Fibroblast of skin of back (primary cell): Measurements from ENCODE around the gene PDGFB. TPM values are rescaled to one million over a fixed set of nuclear protein-coding genes. Genes with fewer than 3 reads are reported as not detected.

Experiments
- DNase-seq: peaks from one replicate; pipeline ENCODE4 v3.0.0-alpha.2; 2013
- polyA plus RNA-seq, 2 experiments: library from polyadenylated mRNA; unstranded; fragments of 120-200 nt; gene quantifications; one replicate each; pipeline ENCODE4 v1.2.1, GENCODE V29; 2013; ENCODE audit not compliant: insufficient read length in 2 of 2

Gene PDGFB
- polyA plus RNA-seq (2013, experiment 1 of 2; ENCODE audit: insufficient read length) = 1.2 TPM
- polyA plus RNA-seq (2013, experiment 2 of 2; ENCODE audit: insufficient read length) = 2.4 TPM

DNA sequence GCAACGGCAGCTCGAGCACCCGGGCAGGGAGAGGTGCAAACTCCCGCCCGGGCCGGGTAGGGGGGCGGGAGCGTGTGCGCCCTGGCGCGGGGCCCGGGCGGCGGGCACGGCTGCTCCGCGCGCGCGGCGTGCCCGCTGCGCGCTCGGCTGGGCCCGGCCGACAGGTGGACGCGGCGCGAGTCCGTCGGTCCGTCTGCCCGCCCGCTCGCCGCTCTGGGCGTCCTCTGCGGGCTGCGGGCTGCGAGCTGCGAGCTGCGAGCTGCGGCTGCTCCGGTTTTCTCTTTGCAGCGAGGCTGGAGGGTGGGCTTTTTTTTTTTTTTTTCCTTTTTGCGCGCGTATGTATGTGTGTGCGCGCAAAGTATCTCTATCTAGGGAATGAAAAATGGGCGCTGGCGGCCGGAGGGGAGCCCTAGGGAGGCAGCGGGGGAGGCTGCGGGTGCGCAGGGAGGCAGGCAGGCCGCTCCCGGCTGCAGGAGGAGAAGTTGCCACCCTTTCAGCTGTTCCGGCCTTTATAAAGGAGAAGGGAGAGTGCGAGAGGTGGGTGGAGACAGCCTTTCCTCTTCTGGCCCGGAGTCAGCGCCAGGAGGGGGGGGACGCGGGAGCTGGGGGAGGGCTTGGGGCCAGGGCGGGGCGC, at the start of gene PDGFB:
Gene PDGFB (minus strand): TSS at position 487 of the 634 bp plus-strand sequence. CDS start 1,019 bp downstream, outside the sequence.
- no peak for DNase-seq

DNA sequence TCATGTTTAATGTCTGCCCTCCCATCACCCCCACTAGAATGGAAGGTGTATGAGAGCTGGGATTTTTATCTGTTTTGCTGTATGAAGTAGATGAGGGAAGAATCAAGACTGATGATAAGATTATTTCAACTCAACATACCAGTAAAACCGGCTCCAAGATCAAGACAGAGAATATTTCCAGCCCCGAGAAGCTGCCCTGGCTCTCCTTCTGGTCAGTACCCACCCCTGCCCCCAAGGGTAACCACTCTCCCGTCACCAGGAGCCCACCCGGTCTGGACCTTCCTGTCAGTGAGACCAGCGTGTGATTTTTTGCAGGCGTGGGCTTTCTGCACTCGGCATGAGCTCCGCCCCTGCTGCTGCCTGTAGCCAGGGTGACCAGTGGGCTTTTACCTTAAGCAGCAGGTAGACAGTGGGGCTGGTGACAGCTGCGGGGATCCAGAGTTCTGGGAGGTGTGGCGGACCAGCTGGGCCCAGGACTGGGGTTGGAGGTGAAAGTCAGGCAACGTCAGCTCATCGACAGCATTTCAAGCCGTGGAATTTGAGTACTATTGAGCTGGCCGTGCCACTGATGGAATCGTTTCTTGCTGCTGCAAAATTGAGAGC, 49.1 kb upstream of the PDGFB start:
- DNase-seq = no peak

DNA sequence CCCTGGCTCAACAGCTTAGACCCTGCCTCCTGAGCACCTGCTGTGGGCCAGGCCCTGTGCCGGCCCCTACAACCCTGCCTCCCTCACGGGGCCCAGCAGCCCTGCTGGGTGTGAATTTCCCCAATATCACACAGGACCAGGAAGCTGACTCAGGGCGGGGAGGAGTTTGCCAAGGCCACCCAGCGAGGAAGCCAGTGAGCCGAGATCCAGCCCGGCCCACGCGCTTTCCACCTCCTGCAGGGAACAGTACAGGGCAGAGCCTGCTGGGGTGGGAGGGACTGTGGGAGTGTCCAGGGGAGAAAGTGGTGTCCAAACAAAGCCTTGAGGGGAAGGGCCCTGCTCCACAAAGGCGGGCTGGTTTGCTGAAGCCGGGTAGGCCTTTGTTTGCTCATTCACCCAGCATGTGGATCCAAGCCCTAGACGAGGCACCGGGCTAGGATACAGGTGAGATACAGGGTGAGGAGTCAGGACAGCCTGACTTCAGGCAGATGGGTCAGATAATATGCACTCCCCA, 47.8 kb upstream of the PDGFB start:
- peak; percentile 98 for DNase-seq

DNA sequence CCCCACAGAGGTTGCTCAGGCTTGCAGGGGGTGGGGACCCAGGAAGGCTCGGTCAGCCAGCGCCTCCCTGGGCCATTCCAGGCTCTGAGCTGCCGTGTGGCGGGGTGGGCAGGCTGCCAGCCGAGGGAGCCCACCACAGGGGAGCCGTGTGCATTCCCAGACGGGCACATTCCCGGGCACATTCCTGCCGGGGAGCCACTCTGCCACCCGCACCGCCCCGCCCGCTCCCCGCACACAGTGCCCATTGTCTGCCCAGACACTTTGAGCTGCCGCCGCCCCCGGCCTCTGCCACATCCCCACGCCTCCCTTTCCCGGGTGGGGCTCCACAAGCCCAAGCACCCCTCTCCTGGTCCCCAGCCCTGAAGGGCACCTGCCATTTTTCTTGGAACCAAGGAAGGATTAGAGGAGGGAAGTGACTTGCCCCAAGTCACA, 47.3 kb upstream of the PDGFB start:
- DNase-seq = peak; percentile 62

DNA sequence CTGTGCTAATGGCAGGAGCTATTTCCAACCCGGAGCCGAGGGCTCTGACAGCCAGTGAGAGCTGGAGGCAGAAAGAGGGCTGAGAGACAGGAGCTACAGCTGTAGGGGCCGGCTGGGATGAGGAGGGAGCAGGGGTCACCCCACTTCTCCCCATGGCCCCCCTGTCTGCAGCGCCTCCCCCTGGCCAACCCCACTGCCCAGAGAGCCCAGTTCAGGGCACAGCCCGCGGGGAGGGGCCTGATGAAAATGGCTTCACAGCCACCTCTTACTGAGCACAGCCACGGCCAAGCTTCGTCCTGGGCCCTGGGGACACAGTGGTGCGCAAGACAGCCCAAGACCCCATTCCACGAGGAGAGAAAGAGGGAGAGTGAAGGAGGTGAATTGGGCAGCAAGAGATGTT, 46.7 kb upstream of the PDGFB start:
- DNase-seq = no peak

DNA sequence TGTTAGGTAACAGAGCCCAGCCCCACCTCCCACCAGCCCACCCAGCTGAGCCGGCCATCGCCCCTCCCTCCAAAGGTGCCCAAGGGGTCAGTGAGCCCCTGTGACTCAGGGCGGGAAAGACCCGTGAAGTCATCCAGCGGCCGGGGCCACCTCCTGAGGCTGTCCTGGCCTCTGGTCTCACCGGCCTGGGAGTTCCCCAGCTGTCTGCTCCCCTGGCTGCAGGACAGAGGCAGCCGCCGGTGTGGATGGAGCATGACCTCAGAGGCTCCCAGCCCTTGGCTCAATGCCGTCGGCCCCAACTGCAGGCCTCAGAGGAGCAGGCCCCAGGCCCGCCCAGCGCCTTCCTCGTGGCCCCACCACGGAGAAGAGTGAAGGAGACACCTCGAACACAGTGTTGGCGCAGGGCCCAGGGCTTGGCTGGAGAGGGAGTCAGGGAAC, 46.0 kb upstream of the PDGFB start:
- DNase-seq = no peak

DNA sequence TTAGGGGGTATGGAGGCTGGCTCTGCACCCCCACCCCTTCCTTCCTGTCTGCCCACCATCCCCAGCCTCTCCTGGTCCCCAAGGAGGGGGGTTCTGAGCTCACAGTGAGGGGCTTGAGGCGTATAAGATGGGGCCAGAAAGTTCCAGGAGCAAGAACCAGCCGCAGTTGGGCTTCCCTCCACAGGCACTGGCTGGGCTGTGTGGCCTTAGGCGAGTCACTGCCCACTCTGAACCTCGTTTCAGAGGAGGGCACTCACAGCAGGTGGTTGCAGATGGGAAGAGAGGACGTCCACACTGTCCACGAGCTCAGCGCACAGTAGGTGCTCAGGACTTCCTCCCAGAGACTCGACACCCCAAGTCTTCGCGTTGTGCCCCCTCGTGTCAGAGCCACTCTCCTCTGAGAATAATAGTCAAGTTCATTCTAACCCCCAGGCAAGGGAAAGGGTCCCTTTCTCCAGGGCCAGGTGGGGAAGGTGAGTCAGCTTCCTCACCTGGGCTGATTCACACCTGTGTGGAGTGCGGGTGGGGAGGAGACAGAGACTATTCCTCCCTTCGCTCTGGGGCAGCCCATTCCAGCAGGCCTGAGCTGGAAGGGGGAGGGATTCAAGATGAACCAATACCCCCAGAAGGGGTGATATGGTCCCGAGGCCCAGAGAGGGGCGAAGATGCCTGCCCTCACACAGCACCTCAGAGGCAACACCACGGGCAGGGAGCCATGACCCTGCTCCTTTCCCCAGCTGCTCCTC, 45.4 kb upstream of the PDGFB start:
- DNase-seq = no peak

DNA sequence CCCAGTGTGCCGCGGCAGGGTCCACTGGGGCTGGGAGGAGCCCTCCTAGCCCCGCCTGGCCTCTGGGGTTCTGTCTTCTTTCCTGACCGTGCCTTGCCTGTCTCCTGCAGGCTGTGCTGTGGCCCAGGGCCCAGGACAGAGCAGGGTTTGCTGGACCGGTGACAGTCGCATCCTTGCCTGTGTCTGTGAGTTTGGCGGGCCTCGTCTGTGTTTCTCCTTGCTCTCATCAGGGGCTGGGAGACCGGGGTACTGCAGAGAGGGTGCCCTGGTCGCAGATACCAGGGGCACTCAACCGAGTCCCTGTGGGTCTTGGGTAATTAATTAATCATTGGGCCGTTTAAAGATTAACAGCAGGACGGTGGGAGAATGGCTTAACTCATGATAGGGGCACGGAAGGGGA, 44.8 kb upstream of the PDGFB start:
- DNase-seq = no peak

DNA sequence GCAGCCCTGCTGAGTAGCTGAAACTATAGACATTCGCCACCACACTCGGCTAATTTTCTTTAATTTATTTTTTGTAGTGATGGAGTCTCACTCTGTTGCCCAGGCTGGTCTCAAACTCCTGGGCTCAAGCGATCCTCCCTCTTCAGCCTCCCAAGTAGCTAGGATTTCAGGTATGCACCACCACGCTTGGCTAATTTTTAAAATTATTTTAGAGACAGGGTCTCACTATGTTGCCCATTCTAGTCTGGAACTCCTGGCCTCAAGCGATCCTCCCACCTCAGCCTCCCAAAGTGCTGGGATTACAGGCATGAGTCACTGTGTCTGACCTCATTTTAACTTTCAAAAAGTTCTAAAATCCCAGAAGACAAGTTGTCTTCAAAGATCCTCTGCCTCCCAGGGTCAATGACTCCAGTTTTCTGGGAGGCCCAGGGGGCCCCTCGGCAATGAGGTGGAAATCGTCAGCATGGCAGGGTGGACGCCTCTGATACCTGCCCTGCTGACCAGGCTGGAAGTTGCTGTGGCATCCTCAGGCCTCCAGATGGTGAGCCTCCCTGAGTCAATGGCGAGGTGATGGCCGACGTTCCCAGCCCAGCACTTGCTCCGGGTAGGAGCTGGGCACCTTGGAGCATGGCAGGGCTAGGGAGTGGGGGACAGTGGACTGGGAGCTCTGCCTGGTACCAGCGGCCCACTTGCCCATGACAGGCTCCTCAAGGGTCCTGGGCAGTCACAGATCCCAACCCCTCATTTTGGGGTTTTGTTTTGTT, 43.5 kb upstream of the PDGFB start:
- no peak for DNase-seq

DNA sequence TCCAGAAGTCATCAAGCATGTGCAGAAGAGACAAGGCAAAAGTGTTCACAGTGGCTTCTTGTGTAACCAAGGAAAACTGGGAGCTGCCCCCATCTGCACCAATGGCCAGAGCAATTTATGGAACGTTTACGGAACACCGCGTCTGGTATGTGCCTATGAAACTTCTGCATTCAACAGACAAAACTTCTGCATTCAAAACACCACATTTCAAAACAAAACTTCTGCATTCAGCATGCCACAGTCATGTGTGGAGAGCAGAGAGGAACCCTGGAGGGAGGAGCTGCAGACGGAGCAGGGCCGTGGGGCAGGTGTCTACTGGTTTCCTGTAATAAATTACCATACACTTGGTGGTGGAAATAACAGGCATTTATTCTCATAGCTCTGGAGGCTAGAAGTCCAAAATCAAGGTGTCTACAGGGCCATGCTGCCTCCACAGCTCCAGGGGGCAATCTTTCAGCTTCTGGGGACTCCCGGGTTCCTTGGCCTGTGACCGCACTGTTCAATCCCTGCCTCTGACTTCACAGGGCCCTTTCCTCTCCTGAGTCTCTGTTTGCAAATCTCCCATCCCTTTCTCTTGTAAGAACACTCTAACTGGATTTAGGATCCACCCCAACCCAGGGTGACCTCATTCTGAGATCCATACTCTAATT, 42.4 kb upstream of the PDGFB start:
- DNase-seq = no peak

DNA sequence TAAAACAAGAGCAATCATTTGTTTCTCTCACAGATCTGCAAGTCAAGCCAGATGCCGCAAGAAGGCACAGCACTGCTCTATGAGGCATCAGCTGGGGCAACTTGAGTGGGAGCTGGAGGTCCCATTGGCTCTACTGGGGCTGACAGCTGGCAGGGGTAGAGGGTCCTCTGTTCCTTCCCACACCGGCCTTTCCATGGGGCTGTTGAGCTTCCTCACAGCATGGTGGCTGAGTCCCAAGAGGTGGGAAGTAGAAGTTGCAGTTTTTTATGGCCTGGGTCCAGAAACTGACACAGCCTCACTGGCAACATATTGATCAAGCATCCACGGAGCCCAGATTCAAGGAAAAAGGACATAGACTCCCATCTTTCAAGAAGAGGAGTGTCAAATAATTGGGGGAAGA, 40.2 kb upstream of the PDGFB start:
- no peak for DNase-seq

DNA sequence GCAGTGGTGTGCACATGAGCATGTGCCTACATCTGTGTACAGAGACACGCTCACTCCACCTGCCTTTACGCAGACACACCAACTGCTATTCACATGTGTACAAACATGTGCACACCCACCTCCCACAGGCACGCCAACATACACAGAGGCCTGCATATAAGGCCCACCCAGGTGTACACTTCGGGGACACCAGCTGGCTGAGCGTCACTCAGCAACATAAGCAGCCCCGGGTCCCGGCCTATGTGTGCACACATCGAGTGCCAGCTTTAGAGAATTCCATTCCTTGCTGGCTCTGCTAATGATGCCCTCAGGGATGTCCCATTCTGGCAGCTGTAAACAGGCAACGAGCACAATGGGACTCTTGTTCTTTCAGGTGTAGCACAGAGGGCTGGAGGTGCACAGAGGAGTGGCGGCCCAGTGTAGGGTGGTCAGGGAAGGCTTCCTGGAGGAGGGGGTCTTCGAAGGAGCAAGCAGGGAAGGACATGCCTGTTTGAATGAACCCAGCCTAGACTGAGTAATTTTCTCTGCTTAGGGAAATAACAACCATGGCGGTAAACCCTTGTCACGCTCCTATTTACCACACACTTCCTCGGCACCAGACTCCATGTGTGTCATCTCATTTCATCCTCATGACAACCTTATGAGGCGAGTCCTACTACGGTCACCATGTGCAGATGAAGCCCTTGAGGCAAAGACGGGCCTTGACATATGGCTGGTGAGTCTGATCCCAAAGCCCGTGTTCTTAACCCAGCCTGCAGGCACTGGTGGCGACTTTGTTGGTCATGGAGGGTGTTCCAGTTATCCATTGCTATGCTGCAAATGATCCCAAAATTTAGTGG, 39.6 kb upstream of the PDGFB start:
- DNase-seq = no peak

DNA sequence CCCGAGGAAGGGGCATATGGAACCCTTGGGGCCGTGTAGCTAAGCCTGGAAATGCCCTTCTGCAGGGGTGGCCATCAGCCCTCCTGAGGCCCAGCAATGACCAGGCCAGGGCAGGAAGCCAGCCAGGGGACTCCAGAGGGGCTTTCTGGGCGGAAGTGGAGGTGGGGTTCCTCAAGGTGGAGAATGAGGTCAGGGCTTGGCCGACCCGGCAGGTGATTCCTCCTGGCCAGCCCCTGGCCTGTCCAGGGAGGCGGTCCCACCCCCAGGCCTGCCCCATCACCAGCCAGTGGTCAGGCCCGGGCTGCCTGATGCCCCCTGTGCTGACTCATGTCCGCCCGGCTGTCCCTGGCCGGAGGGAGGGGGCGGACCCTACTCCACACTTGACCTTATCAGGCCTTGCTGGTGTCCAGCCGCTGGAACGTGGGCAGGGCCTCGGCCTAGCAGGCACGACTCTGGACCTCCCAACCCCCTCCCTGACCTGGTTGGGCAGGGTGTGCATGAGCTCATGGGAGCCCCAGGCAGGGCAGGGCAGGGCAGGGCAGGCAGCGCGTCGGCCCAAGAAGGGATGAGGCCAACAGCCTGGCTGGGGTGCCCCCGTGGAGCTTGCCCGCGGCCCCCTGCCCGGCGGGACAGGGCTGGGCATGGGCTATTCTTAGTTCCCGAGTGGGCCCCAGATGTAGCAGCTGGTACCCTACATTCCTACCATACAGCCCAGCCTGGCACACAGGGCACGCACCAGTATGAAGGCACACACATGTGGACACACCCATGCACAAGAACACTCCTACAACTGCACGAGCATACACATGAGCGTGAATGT, 38.8 kb upstream of the PDGFB start:
- DNase-seq = no peak

DNA sequence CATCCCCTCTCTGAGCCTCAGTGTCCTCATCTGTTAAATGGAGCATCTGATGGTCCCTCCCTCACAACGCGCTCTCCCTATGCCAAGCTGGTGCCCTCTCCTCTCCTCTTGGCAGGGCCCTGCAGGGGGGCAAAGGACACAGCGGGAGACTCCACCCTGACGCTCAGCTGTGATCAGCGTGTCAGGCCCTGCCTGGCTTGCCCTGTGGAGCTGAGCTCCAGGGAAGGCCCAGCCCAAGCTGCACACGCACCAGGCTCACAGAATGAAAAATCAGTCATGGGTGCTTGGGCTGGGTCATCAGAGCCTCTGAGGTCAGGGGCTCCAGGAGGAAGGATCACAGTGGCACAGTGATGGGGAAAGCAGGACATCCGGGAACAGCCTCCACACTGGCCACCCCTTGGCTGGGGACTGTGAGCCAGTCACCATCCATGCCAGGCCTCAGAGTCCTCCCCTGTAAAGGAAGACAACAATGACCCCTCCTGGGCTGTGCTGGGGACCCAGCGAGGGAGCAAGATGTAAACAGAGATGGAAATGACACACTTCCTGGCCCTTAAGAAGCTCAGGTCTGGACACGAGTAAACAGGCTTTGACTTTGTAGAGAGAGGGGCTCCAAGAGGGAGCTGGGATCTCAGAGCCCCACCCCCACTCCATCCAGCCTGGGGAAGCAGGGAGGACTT, 38.0 kb upstream of the PDGFB start:
- DNase-seq = no peak

DNA sequence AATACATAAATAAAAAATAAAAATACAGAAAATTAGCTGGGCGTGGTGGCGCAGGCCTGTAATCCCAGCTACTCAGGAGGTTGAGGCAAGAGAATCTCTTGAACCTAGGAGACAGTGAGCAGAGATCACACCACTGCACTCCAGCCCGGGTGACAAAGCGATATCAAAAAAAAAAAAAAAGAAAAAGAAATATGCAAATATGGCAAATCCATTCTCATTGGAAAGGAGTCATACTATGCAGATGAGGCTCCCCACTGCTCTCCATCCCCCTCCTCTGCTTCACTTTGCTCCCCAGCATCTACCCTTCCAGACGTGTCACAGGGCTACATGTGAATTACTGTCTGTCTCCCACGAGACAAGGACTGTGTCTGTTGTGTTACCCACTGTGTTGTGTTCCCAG, 36.3 kb upstream of the PDGFB start:
- no peak for DNase-seq

DNA sequence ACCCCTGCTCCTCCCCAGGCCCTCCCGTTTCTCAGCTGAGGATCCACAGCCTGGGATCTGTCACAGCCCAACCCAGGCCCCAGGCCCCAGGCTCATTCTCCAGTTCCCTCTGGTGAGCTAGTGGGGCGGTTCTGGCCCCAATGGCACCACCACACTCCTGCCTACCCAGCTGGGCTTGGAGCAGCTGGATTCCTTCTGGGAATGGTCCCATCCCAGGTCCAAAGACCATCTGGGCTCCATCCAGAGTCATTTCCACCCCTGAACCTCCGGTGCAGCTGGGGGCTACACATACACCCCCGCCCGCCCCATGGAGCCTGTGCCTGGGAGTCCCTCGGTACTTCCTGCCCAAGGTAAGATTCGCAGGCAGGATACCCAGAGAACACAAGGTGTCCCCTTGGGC, 35.5 kb upstream of the PDGFB start:
- DNase-seq = no peak

DNA sequence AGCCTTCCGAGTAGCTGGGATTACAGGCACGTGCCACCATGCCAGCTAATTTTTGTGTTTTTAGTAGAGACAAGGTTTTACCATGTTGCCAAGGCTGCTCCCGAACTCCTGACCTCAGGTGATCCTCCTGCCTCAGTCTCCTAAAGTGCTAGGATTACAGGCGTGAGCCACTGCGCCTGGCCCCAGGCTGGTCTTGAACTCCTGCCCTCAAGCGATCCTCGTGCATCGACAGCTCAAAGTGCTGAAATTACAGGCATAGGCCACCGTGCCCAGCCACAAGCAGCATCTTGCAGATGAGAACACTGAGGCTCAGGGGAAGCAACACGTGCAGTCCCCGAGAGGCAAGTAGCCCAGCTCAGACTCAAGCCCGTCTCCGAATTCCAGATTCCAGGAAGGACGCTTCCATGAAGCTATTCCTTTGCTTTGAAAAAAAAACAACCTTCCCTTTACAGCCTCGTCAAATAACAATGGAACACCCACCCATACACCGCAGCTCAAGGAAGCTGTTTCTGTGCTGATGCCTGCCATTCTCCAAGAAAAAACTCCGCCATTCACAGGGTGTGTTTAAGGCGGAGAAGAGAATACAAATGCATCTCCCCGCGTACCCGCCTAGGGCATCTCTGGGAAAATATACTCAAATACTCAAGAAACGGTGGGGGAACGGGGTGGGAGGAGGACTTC, 34.5 kb upstream of the PDGFB start:
- DNase-seq = no peak

DNA sequence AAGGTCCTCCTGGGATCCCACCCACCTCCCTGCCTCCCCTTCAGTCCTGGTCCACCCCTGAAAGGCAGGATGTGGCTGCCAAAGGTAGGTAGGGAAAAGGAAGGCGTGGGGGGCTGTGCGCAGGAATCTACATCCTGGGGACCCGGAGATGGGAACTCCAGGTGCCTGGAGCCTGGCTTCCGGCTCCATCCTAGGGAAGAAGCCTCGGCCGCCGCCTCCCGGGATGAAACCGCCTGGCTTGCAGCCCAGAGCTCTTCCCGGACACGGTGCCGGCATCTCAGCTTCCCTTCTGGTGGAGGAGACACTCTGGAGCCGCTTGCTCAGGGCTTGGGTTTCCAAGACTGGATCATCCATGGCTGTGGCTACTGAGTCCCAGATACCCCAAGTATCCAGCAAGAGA, 33.3 kb upstream of the PDGFB start:
- DNase-seq = peak; percentile 57

DNA sequence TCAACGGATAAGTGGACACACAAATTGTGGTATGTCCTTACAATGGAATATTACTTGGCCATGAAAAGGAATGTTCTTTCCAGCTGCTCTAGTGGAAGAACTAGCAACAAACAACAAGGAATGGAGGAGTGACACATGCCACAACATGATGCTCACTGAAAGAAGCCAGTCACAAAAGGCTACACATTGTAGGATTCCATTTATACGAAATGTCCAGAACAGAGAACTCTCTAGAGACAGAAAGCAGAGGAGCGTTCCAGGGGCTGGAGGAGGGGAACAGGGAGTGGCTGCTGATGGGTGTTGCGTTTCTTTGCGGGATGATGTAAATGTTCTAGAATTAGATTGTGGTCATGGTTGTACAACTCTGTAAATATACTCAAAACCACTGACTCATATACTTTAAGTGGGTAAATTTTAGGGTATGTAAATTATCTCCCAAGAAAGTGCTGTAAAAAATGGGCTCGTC, 32.4 kb upstream of the PDGFB start:
- peak; percentile 91 for DNase-seq
